Measurements from ENCODE around the gene KRT75.

Gene KRT75

GRCh38 chr12:52426034-52426433 is 8.1 kb downstream of the KRT75 start:
- ChIA-PET POLR2A (no interaction called here), CTCF (interaction anchor here (0.9 to 1.5 kb wide), 2 partner anchors 12 to 54 kb away, joined by 3 read pairs; no protein-coding TSS in a partner anchor)
- Histone ChIP-seq H3K27ac (ENCODE audit: extremely low read depth, low read depth, low read length) (no peak overlapping the region), H3K4me1 (ENCODE audit: control insufficient read depth, insufficient read depth, low read length) (no peaks in the 10 kb centered on the region), H3K4me3 (ENCODE audit: low read depth, low read length) (no peak overlapping the region), H3K9me3 (ENCODE audit: control insufficient read depth, insufficient read depth, low read depth, low read length) (no peaks in the 10 kb centered on the region), H3K36me3 (ENCODE audit: control insufficient read depth in 2 of 2, insufficient read depth in 1 of 2, low read length in 2 of 2) (no peaks in the 10 kb centered on the region)
- TF ChIP-seq AEBP2 (tag by site-specific recombination; IDR thresholded peaks at IDR 0.05; ENCODE audit: borderline replicate concordance) (no peak), ZNF155 (tag by site-specific recombination; IDR thresholded peaks at IDR 0.05) (no peak), ZBTB44 (tag by site-specific recombination; IDR thresholded peaks at IDR 0.05) (no peak), ZFP3 (tag by site-specific recombination; IDR thresholded peaks at IDR 0.05; ENCODE audit: low read depth) (no peak), ZFP69B (tag by site-specific recombination; IDR thresholded peaks at IDR 0.05) (no peak), ZSCAN18 (tag by site-specific recombination; IDR thresholded peaks at IDR 0.05) (no peak), ZNF768 (tag by site-specific recombination; IDR thresholded peaks at IDR 0.05) (no peak), SP2 (tag by site-specific recombination; IDR thresholded peaks at IDR 0.05) (no peak), ZNF558 (tag by site-specific recombination; IDR thresholded peaks at IDR 0.05) (no peak), ZNF549 (tag by site-specific recombination; IDR thresholded peaks at IDR 0.05) (no peak)

GRCh38 chr12:52425466-52425865 is 8.7 kb downstream of the KRT75 start:
- Histone ChIP-seq H3K27ac (ENCODE audit: extremely low read depth, low read depth, low read length) (no peak overlapping the region), H3K36me3 (ENCODE audit: control insufficient read depth in 2 of 2, insufficient read depth in 1 of 2, low read length in 2 of 2) (no peaks in the 10 kb centered on the region), H3K9me3 (ENCODE audit: control insufficient read depth, insufficient read depth, low read depth, low read length) (no peaks in the 10 kb centered on the region), H3K4me3 (ENCODE audit: low read depth, low read length) (no peak overlapping the region), H3K4me1 (ENCODE audit: control insufficient read depth, insufficient read depth, low read length) (no peaks in the 10 kb centered on the region)
- ChIA-PET CTCF (interaction anchor here (0.9 to 1.5 kb wide), 2 partner anchors 12 to 53 kb away, joined by 3 read pairs; no protein-coding TSS in a partner anchor), POLR2A (no interaction called here)
- no peak for TF ChIP-seq BCL11B (tag by site-specific recombination; IDR thresholded peaks at IDR 0.05; ENCODE audit: low read depth)
- no peak for TF ChIP-seq ZSCAN16 (tag by site-specific recombination; IDR thresholded peaks at IDR 0.05)
- no peak for TF ChIP-seq PATZ1 (tag by site-specific recombination; IDR thresholded peaks at IDR 0.05)
- TF ChIP-seq ZNF114 (tag by site-specific recombination; IDR thresholded peaks at IDR 0.05), result no peak
- no peak for TF ChIP-seq ZBTB7A (tag by site-specific recombination; IDR thresholded peaks at IDR 0.05; ENCODE audit: low read depth)
- TF ChIP-seq ZFP69B (tag by site-specific recombination; IDR thresholded peaks at IDR 0.05), result no peak
- no peak for TF ChIP-seq ZNF837 (tag by site-specific recombination; IDR thresholded peaks at IDR 0.05)
- no peak for TF ChIP-seq INSM2 (tag by site-specific recombination; IDR thresholded peaks at IDR 0.05)
- no peak for TF ChIP-seq ZNF266 (tag by site-specific recombination; IDR thresholded peaks at IDR 0.05; ENCODE audit: low read depth)
- TF ChIP-seq ZBTB21 (tag by site-specific recombination; IDR thresholded peaks at IDR 0.05), result no peak
- no peak for TF ChIP-seq ZSCAN5A (tag by site-specific recombination; IDR thresholded peaks at IDR 0.05)
- TF ChIP-seq ZNF214 (tag by site-specific recombination; IDR thresholded peaks at IDR 0.05; ENCODE audit: borderline replicate concordance), result no peak
- no peak for TF ChIP-seq ZNF146 (tag by site-specific recombination; IDR thresholded peaks at IDR 0.05)
- no peak for TF ChIP-seq GLI4 (tag by site-specific recombination; IDR thresholded peaks at IDR 0.05)
- TF ChIP-seq KLF16 (tag by site-specific recombination; IDR thresholded peaks at IDR 0.05), result no peak
- TF ChIP-seq ZNF404 (tag by site-specific recombination; IDR thresholded peaks at IDR 0.05), result no peak

Measured in HEK293 (cell line).